GM12864 (cell line): ENCODE data around the gene KRTAP24-1.

Source experiments
- DNase-seq: peaks from one replicate; pipeline ENCODE4 v3.0.0-alpha.2; 2011; ENCODE audit warnings: low read depth
- H3K4me3 ChIP-seq: 2 replicates; pipeline ENCODE4 v1.5.1; 2011; ENCODE audit warnings: mild to moderate bottlenecking, low read depth, low read length, control low read depth
- CTCF ChIP-seq: IDR thresholded peaks from 2 replicates; pipeline ENCODE4 v1.5.1; 2011; ENCODE audit warnings: low read depth, mild to moderate bottlenecking, moderate library complexity, low read length, control low read depth, inconsistent platforms; ENCODE audit errors: missing control alignments

The KRTAP24-1 gene

GRCh38 chr21:30282850-30283249 is at the start of gene KRTAP24-1:
KRTAP24-1 (minus strand) TSS chr21:30282950; CDS start chr21:30282932, 18 bp downstream.
- H3K4me3 ChIP-seq: no peak within 1 kb of the TSS
- no peak for DNase-seq
- TF ChIP-seq CTCF: no peak

GRCh38 chr21:30329203-30329875 is 46.6 kb upstream of the KRTAP24-1 start:
- no peak overlapping the region for H3K4me3 ChIP-seq
- no peak for DNase-seq
- no peak for TF ChIP-seq CTCF

- TF ChIP-seq CTCF: no peak
- no peak overlapping the region for H3K4me3 ChIP-seq
- no peak for DNase-seq
Observed at GRCh38 chr21:30326390-30326789, 43.6 kb upstream of the KRTAP24-1 start.

GRCh38 chr21:30320215-30320614 is 37.5 kb upstream of the KRTAP24-1 start, which contains the start of gene KRTAP26-1:
KRTAP26-1 (minus strand) TSS chr21:30320315; CDS start chr21:30320035, 280 bp downstream.
- DNase-seq: no peak
- H3K4me3 ChIP-seq: no peak within 1 kb of the TSS
- TF ChIP-seq CTCF: no peak

GRCh38 chr21:30315701-30316100 is 33.0 kb upstream of the KRTAP24-1 start:
- H3K4me3 ChIP-seq: no peak overlapping the region
- no peak for DNase-seq
- TF ChIP-seq CTCF: no peak

- TF ChIP-seq CTCF: no peak
- H3K4me3 ChIP-seq: no peak overlapping the region
- DNase-seq: no peak
Observed at GRCh38 chr21:30306884-30307283, 24.1 kb upstream of the KRTAP24-1 start.

- no peak overlapping the region for H3K4me3 ChIP-seq
- no peak for DNase-seq
- no peak for TF ChIP-seq CTCF
Observed at GRCh38 chr21:30305136-30305535, 22.4 kb upstream of the KRTAP24-1 start.
